H9 (cell line): ENCODE measurements around the gene SEMA4A. TPM values are rescaled to one million over a fixed set of nuclear protein-coding genes. Genes with fewer than 3 reads are reported as not detected.

Source experiments
- DNase-seq: peaks from one replicate; pipeline ENCODE4 v3.0.0-alpha.2; 2017
- H2AFZ ChIP-seq: one replicate; pipeline ENCODE4 v1.6.1; 2013; ENCODE audit warnings: mild to moderate bottlenecking, low read length, control low read depth, moderate library complexity
- H2AK5ac ChIP-seq: 2 replicates; pipeline ENCODE4 v1.6.1; 2013; ENCODE audit warnings: low read length, control low read depth, mixed read lengths; ENCODE audit not compliant: insufficient read length
- H2BK120ac ChIP-seq: one replicate; pipeline ENCODE4 v1.6.1; 2013; ENCODE audit warnings: low read depth, mild to moderate bottlenecking, low read length, control low read depth, inconsistent platforms; ENCODE audit not compliant: poor library complexity, severe bottlenecking
- H2BK12ac ChIP-seq: 2 replicates; pipeline ENCODE4 v1.6.1; 2013; ENCODE audit warnings: low read length, control low read depth, mixed read lengths, low read depth; ENCODE audit not compliant: insufficient read length
- H2BK15ac ChIP-seq: 2 replicates; pipeline ENCODE4 v1.6.1; 2013; ENCODE audit warnings: low read depth, low read length, control low read depth
- H2BK20ac ChIP-seq: one replicate; pipeline ENCODE4 v1.6.1; 2013; ENCODE audit warnings: low read depth, mild to moderate bottlenecking, low read length, control low read depth, inconsistent platforms; ENCODE audit not compliant: poor library complexity, severe bottlenecking
- H2BK5ac ChIP-seq: 2 replicates; pipeline ENCODE4 v1.6.1; 2013; ENCODE audit warnings: low read length, control low read depth, mixed read lengths; ENCODE audit not compliant: insufficient read length
- H3K14ac ChIP-seq: 2 replicates; pipeline ENCODE4 v1.6.1; 2013; ENCODE audit warnings: low read length, control low read depth; ENCODE audit not compliant: insufficient read depth
- H3K18ac ChIP-seq: 2 replicates; pipeline ENCODE4 v1.6.1; 2013; ENCODE audit warnings: low read depth, mild to moderate bottlenecking, mixed read lengths, low read length, control low read depth; ENCODE audit not compliant: insufficient read length
- H3K23ac ChIP-seq: 2 replicates; pipeline ENCODE4 v1.6.1; 2013; ENCODE audit warnings: low read length, control low read depth, mixed read lengths, low read depth; ENCODE audit not compliant: insufficient read length
- H3K23me2 ChIP-seq: 2 replicates; pipeline ENCODE4 v1.6.1; 2013; ENCODE audit warnings: low read depth, mild to moderate bottlenecking, mixed read lengths, low read length, control low read depth; ENCODE audit not compliant: insufficient read length, poor library complexity, severe bottlenecking
- H3K27ac ChIP-seq: 2 replicates; pipeline ENCODE4 v1.5.1; 2013; ENCODE audit warnings: low read length, control low read depth, mixed read lengths, low read depth; ENCODE audit not compliant: insufficient read length
- H3K27me3 ChIP-seq: 2 replicates; pipeline ENCODE4 v1.6.1; 2013; ENCODE audit warnings: low read length, control low read depth, inconsistent platforms; ENCODE audit not compliant: insufficient read depth
- H3K4ac ChIP-seq: 2 replicates; pipeline ENCODE4 v1.6.1; 2013; ENCODE audit warnings: low read depth, mild to moderate bottlenecking, control low read depth, inconsistent platforms, low read length, moderate library complexity
- H3K4me1 ChIP-seq: 2 replicates; pipeline ENCODE4 v1.6.1; 2013; ENCODE audit warnings: low read length, control low read depth, inconsistent platforms; ENCODE audit not compliant: insufficient read depth
- H3K4me2 ChIP-seq: 2 replicates; pipeline ENCODE4 v1.6.1; 2013; ENCODE audit warnings: low read length, control low read depth, mixed read lengths; ENCODE audit not compliant: insufficient read length, insufficient read depth
- H3K56ac ChIP-seq: 2 replicates; pipeline ENCODE4 v1.6.1; 2013; ENCODE audit warnings: low read depth, mild to moderate bottlenecking, mixed read lengths, low read length, control low read depth; ENCODE audit not compliant: insufficient read length
- H3K79me1 ChIP-seq: 2 replicates; pipeline ENCODE4 v1.6.1; 2013; ENCODE audit warnings: low read depth, mild to moderate bottlenecking, moderate library complexity, low read length, control low read depth, inconsistent platforms; ENCODE audit not compliant: insufficient read depth, poor library complexity, severe bottlenecking
- H3K79me2 ChIP-seq: 2 replicates; pipeline ENCODE4 v1.6.1; 2013; ENCODE audit warnings: low read length, control low read depth, inconsistent platforms; ENCODE audit not compliant: insufficient read depth
- H3K9ac ChIP-seq: 2 replicates; pipeline ENCODE4 v1.6.1; 2013; ENCODE audit warnings: low read length, control low read depth, mixed read lengths; ENCODE audit not compliant: insufficient read length; ENCODE audit errors: extremely low read depth
- H3K9me3 ChIP-seq: one replicate; pipeline ENCODE4 v1.6.1; 2013; ENCODE audit warnings: low read depth, low read length, inconsistent platforms; ENCODE audit not compliant: control insufficient read depth
- H3T11ph ChIP-seq: one replicate; pipeline ENCODE4 v1.6.1; 2013; ENCODE audit warnings: mild to moderate bottlenecking, low read length, control low read depth, inconsistent platforms
- H4K20me1 ChIP-seq: one replicate; pipeline ENCODE4 v1.6.1; 2013; ENCODE audit not compliant: control insufficient read depth, insufficient read length, insufficient read depth
- H4K5ac ChIP-seq: 2 replicates; pipeline ENCODE4 v1.6.1; 2013; ENCODE audit warnings: low read depth, mild to moderate bottlenecking, mixed read lengths, low read length, control low read depth; ENCODE audit not compliant: insufficient read length
- H4K8ac ChIP-seq: replicated peaks from 2 replicates; pipeline ENCODE4 v1.6.1; 2013; ENCODE audit warnings: low read length, control low read depth, mixed read lengths, low read depth; ENCODE audit not compliant: insufficient read length
- H4K91ac ChIP-seq: 2 replicates; pipeline ENCODE4 v1.6.1; 2013; ENCODE audit warnings: low read depth, mild to moderate bottlenecking, moderate library complexity, mixed read lengths, low read length, control low read depth; ENCODE audit not compliant: insufficient read length
- H3K27ac Mint-ChIP-seq, 3 experiments: 2 replicates in 2 of 3; 3 replicates in 1 of 3; pipeline ENCODE4 v1.8.0; 2020 to 2021; ENCODE audit warnings: mixed read lengths in 3 of 3, mild to moderate bottlenecking in 1 of 3, moderate library complexity in 1 of 3
- H3K27me3 Mint-ChIP-seq: 2 replicates; pipeline ENCODE4 v1.8.0; 2021; ENCODE audit warnings: low read depth, mild to moderate bottlenecking, moderate library complexity, mixed read lengths
- H3K36me3 Mint-ChIP-seq, 3 experiments: 2 replicates in 2 of 3; 3 replicates in 1 of 3; pipeline ENCODE4 v1.8.0; 2020 to 2021; ENCODE audit warnings: low read depth in 3 of 3, mixed read lengths in 3 of 3; ENCODE audit not compliant: insufficient read depth in 1 of 3
- H3K4me1 Mint-ChIP-seq, 2 experiments: 2 replicates each; pipeline ENCODE4 v1.8.0; 2020; ENCODE audit warnings: mixed read lengths in 2 of 2
- H3K4me3 Mint-ChIP-seq, 2 experiments: 2 replicates in 1 of 2; 3 replicates in 1 of 2; pipeline ENCODE4 v1.8.0; 2020 to 2021; ENCODE audit warnings: mild to moderate bottlenecking in 2 of 2, mixed read lengths in 2 of 2, moderate library complexity in 1 of 2
- H3K9me3 Mint-ChIP-seq, 2 experiments: 2 replicates in 1 of 2; 3 replicates in 1 of 2; pipeline ENCODE4 v1.8.0; 2020; ENCODE audit warnings: mild to moderate bottlenecking in 2 of 2, mixed read lengths in 2 of 2, moderate library complexity in 1 of 2
- WGBS: extraction: QIAGEN DNeasy Blood & Tissue Kit; methylation state at CpG from one replicate; pipeline ENCODE4 v1.1.7; 2013; ENCODE audit warnings: missing lambda C conversion rate, low lambda C conversion rate, mixed read lengths; ENCODE audit not compliant: insufficient read length; ENCODE audit errors: extremely low coverage; 5-methylcytosine and 5-hydroxymethylcytosine counted together
- total RNA-seq: library from RNA; stranded (reverse); gene quantifications from 2 replicates; pipeline ENCODE4 v1.2.1, GENCODE V29; 2021
- TF ChIP-seq, protein P1 (sequence below): fragments of 200-600 bp; sonication (generic); conservative IDR thresholded peaks from 3 replicates; pipeline ENCODE4 v1.8.0; 2021; ENCODE audit warnings: antibody characterized with exemption, mild to moderate bottlenecking

Gene SEMA4A
- total RNA-seq, 1 experiment from 2014 or later, result 11.1 TPM

DNA sequence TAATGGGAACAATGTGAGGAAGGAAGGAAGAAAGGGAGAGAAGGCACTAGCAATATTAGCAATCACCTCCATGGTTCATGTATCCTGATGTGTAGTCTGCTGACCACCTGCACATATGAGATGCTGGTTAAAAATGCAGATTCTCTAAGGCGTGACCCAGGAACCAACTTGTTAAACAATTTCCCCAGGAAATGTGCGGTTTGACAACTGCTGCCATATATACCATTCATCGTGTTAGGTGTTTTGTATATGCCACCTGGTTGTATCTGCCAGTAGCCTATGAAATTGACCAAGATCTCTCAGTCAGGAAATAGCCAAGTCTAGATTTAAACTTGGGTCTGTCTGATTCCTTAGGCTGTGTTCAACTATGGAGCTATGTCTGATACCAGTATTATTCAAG, 4.1 kb downstream of the SEMA4A start:
- TF ChIP-seq, protein P1, sequence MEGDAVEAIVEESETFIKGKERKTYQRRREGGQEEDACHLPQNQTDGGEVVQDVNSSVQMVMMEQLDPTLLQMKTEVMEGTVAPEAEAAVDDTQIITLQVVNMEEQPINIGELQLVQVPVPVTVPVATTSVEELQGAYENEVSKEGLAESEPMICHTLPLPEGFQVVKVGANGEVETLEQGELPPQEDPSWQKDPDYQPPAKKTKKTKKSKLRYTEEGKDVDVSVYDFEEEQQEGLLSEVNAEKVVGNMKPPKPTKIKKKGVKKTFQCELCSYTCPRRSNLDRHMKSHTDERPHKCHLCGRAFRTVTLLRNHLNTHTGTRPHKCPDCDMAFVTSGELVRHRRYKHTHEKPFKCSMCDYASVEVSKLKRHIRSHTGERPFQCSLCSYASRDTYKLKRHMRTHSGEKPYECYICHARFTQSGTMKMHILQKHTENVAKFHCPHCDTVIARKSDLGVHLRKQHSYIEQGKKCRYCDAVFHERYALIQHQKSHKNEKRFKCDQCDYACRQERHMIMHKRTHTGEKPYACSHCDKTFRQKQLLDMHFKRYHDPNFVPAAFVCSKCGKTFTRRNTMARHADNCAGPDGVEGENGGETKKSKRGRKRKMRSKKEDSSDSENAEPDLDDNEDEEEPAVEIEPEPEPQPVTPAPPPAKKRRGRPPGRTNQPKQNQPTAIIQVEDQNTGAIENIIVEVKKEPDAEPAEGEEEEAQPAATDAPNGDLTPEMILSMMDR, result no peak
- Mint-ChIP-seq H3K36me3 (peaks cover 0 to 15% (median 2%) of the 10 kb centered on the region in 3 experiments; a peak in 5 of 7 replicates), H3K27ac (peak overlapping the region in 1 of 3 experiments; percentile 29; a peak in 1 of 7 replicates), H3K4me3 (no peak overlapping the region), H3K4me1 (peaks cover 33 to 36% of the 10 kb centered on the region in 2 experiments), H3K9me3 (no peaks in the 10 kb centered on the region), H3K27me3 (no peaks in the 10 kb centered on the region)
- Histone ChIP-seq H3K27me3 (no peaks in the 10 kb centered on the region), H3K27ac (no peak overlapping the region), H3K9ac (no peak overlapping the region), H4K5ac (no peak overlapping the region), H2BK5ac (no peak overlapping the region), H2BK120ac (no peak overlapping the region), H3K14ac (no peak overlapping the region), H3T11ph (no peak overlapping the region), H3K79me2 (no peaks in the 10 kb centered on the region), H3K9me3 (no peaks in the 10 kb centered on the region), H3K56ac (no peak overlapping the region), H4K8ac (no peak overlapping the region), H3K23ac (no peak overlapping the region), H4K20me1 (no peaks in the 10 kb centered on the region), H3K4me1 (peaks cover 2% of the 10 kb centered on the region; the same call in 1 of the 2 replicates), H3K4ac (no peak overlapping the region), H3K18ac (no peak overlapping the region), H2AK5ac (no peak overlapping the region), H2BK15ac (no peak overlapping the region), H2BK20ac (no peak overlapping the region), H3K79me1 (no peaks in the 10 kb centered on the region), H3K23me2 (peaks cover 5% of the 10 kb centered on the region), H3K4me2 (no peak overlapping the region), H2AFZ (no peak overlapping the region), H2BK12ac (no peak overlapping the region), H4K91ac (no peak overlapping the region)
- no CpG with 5 or more reads among the region's 3 CpGs for WGBS
- no peak for DNase-seq
